Ishikawa (cell line): ENCODE results near the gene PLXDC2.

Experiments
- CEBPB ChIP-seq: IDR thresholded peaks from 2 replicates; pipeline ENCODE4 v1.6.1; 2012
- CREB1 ChIP-seq: IDR thresholded peaks from 2 replicates; pipeline ENCODE4 v1.6.1; 2012; ENCODE audit warnings: low read depth
- EGR1 ChIP-seq: IDR thresholded peaks from 2 replicates; pipeline ENCODE4 v1.6.1; 2012
- EP300 ChIP-seq: IDR thresholded peaks from 2 replicates; pipeline ENCODE4 v1.6.1; 2012; ENCODE audit warnings: borderline replicate concordance
- FOXM1 ChIP-seq: IDR thresholded peaks from 2 replicates; pipeline ENCODE4 v1.6.1; 2012; ENCODE audit warnings: low read depth, borderline replicate concordance
- NFIC ChIP-seq: IDR thresholded peaks from 2 replicates; pipeline ENCODE4 v1.6.1; 2012
- RAD21 ChIP-seq: IDR thresholded peaks from 2 replicates; pipeline ENCODE4 v1.6.1; 2012; ENCODE audit warnings: low read depth
- TAF1 ChIP-seq: IDR thresholded peaks from 2 replicates; pipeline ENCODE4 v1.6.1; 2012; ENCODE audit warnings: low read depth, mild to moderate bottlenecking
- TCF12 ChIP-seq: IDR thresholded peaks from 2 replicates; pipeline ENCODE4 v1.6.1; 2012; ENCODE audit warnings: low read depth
- TEAD4 ChIP-seq: IDR thresholded peaks from 2 replicates; pipeline ENCODE4 v1.6.1; 2012
- YY1 ChIP-seq: IDR thresholded peaks from 2 replicates; pipeline ENCODE4 v1.6.1; 2012; ENCODE audit warnings: low read depth
- ZBTB7A ChIP-seq: IDR thresholded peaks from 2 replicates; pipeline ENCODE4 v1.6.1; 2012; ENCODE audit warnings: low read depth
- TF ChIP-seq, protein P1 (sequence below): IDR thresholded peaks from 2 replicates; pipeline ENCODE4 v1.6.1; 2012
- TF ChIP-seq, protein P2 (sequence below): IDR thresholded peaks from 2 replicates; pipeline ENCODE4 v1.6.1; 2012
- TF ChIP-seq, protein P3 (sequence below): IDR thresholded peaks from 2 replicates; pipeline ENCODE4 v1.6.1; 2012; ENCODE audit warnings: low read depth, mild to moderate bottlenecking

Gene PLXDC2

DNA sequence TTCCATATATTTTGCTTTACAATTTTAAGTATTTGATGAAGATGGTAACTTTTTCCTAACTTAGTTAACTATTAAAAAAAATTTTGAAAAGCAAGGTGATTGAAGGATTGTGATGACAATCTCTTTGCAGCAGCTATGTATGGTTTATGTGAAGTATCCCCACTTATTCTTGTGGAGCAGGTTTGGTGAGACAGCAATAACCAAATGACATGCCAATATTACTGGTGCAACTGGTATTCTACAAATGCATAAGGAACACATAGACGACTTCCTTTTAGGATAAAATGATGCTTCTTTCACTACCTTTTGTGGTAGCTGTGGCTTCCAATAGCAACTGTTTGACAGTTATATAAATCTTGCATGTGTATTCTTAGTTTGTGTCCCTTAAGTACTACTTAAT lies 465.3 kb downstream of the PLXDC2 start:
- TF ChIP-seq FOXM1: no peak
- TF ChIP-seq TAF1: no peak
- TF ChIP-seq ZBTB7A: no peak
- no peak for TF ChIP-seq RAD21
- no peak for TF ChIP-seq CREB1
- TF ChIP-seq, protein P1, sequence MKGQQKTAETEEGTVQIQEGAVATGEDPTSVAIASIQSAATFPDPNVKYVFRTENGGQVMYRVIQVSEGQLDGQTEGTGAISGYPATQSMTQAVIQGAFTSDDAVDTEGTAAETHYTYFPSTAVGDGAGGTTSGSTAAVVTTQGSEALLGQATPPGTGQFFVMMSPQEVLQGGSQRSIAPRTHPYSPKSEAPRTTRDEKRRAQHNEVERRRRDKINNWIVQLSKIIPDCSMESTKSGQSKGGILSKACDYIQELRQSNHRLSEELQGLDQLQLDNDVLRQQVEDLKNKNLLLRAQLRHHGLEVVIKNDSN: no peak
- TF ChIP-seq, protein P2, sequence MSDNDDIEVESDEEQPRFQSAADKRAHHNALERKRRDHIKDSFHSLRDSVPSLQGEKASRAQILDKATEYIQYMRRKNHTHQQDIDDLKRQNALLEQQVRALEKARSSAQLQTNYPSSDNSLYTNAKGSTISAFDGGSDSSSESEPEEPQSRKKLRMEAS: no peak
- TF ChIP-seq EP300: no peak
- TF ChIP-seq CEBPB: no peak
- TF ChIP-seq EGR1: no peak
- no peak for TF ChIP-seq YY1
- TF ChIP-seq NFIC: no peak

DNA sequence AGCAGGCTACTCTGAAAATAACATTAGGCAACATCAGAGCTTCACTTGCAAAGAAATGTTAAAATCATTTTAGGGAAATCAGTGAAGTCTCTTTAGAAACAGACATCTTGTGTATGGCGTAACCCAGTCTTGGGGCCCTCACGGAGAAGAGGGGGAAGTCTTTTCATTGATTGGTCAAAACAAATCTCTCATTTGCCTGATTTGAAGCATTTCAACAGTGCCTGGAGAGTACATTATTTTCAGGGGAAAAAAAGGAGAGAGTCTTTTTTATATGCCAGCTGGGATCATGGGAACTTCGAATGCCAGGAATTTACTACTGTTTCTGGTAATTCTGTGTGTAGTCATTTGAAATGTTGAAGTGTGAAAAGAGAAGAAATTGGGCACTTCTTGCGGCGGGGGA lies 471.4 kb downstream of the PLXDC2 start:
- no peak for TF ChIP-seq CEBPB
- no peak for TF ChIP-seq YY1
- no peak for TF ChIP-seq FOXM1
- no peak for TF ChIP-seq TCF12
- TF ChIP-seq, protein P2: no peak
- no peak for TF ChIP-seq NFIC

DNA sequence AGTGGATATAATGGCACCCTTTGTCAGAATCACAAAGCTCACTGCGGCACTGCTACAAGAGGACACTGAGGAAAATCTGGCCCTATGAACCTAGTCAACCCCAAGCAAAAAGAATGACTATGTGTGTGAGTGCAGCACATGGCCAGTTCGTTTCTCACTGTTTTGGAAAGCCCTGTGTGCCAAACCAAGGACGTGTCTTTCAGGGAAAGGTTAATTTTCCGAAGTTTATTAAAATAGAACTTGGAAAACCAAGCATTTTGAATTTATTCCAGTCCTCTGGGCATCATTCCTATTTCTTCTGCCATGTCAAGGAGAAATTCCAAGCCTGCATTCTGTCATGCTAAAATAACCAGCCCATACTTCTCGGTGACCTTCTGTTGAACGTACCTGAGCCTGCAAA lies 471.8 kb downstream of the PLXDC2 start:
- no peak for TF ChIP-seq CREB1
- no peak for TF ChIP-seq YY1
- TF ChIP-seq, protein P3, sequence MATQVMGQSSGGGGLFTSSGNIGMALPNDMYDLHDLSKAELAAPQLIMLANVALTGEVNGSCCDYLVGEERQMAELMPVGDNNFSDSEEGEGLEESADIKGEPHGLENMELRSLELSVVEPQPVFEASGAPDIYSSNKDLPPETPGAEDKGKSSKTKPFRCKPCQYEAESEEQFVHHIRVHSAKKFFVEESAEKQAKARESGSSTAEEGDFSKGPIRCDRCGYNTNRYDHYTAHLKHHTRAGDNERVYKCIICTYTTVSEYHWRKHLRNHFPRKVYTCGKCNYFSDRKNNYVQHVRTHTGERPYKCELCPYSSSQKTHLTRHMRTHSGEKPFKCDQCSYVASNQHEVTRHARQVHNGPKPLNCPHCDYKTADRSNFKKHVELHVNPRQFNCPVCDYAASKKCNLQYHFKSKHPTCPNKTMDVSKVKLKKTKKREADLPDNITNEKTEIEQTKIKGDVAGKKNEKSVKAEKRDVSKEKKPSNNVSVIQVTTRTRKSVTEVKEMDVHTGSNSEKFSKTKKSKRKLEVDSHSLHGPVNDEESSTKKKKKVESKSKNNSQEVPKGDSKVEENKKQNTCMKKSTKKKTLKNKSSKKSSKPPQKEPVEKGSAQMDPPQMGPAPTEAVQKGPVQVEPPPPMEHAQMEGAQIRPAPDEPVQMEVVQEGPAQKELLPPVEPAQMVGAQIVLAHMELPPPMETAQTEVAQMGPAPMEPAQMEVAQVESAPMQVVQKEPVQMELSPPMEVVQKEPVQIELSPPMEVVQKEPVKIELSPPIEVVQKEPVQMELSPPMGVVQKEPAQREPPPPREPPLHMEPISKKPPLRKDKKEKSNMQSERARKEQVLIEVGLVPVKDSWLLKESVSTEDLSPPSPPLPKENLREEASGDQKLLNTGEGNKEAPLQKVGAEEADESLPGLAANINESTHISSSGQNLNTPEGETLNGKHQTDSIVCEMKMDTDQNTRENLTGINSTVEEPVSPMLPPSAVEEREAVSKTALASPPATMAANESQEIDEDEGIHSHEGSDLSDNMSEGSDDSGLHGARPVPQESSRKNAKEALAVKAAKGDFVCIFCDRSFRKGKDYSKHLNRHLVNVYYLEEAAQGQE: no peak
- TF ChIP-seq TEAD4: no peak
- TF ChIP-seq TCF12: no peak
- TF ChIP-seq RAD21: no peak
- no peak for TF ChIP-seq TAF1
- no peak for TF ChIP-seq EGR1
- TF ChIP-seq NFIC: no peak
- TF ChIP-seq, protein P2: no peak

DNA sequence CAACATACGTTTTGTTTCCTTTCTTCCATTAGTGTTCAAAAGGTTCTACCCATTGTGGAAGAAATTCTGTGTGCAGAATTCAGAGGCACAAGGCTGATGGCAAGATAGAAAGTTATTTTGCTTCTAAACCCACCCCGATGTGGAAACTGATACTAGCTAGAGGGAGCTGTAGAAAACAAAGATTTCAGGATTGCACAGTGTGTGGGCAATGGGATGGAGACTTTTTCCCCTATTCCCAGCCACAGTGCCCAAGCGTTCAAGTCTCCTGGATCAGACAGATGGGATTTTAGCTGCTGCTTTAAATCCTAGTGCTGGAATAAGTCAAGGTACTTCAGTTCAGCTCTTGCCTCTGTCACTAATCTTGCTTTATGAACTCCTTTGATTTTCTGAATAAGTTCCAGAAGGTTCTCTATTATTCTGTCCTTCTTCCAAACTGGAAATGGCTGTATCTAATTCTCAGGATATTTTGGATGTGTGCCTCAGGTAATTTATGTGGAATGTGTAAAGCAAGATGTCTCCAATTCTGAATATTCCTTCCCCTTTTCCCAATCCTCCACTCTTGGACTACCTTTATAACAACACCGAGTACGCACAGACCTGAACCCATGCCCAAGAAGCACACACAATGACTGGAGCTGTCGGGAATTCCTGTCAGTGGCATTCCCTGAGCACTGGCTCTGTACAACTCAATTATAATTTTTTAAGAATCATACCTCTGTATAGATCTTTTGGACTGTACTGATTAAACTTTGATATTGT lies 473.0 kb downstream of the PLXDC2 start:
- no peak for TF ChIP-seq TAF1
- TF ChIP-seq FOXM1: no peak
- no peak for TF ChIP-seq ZBTB7A
- no peak for TF ChIP-seq EP300
- TF ChIP-seq NFIC: no peak
- TF ChIP-seq YY1: no peak
- TF ChIP-seq, protein P2: no peak
- TF ChIP-seq, protein P3: no peak
- no peak for TF ChIP-seq EGR1
- TF ChIP-seq, protein P1: no peak
- TF ChIP-seq TCF12: no peak
- TF ChIP-seq CEBPB: no peak
- no peak for TF ChIP-seq CREB1

DNA sequence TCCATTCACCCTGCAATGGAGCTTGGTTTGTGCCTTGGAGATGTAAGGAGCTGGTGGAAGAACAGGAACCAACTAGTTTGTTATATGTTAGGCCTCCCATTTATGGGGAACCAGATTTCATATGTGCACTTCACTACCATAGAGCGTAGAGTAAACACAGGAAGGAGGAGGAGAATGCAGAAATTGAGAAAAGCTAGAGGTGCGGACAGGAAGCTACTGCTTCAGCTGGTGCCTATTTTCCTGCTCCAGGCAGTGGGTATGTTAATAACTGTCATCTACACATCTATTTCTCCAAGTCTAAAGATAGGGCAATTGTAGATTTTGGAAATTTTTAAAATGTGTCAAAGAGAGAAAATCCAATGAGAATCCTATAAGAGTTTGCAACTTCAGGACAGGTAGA lies 482.2 kb downstream of the PLXDC2 start:
- no peak for TF ChIP-seq TEAD4
- TF ChIP-seq CEBPB: no peak
- TF ChIP-seq YY1: no peak
- TF ChIP-seq, protein P1: no peak
- TF ChIP-seq TAF1: no peak
- no peak for TF ChIP-seq TCF12
- TF ChIP-seq CREB1: no peak
- no peak for TF ChIP-seq NFIC
- TF ChIP-seq RAD21: no peak
- TF ChIP-seq EP300: no peak
- no peak for TF ChIP-seq EGR1
- TF ChIP-seq, protein P3: no peak
- no peak for TF ChIP-seq ZBTB7A
- no peak for TF ChIP-seq FOXM1
- TF ChIP-seq, protein P2: no peak
